ENCODE data around the gene OR10H4.
"Not testable (repeated sequence)": the region's sequence is repeated elsewhere in the genome, so short reads cannot be mapped to it uniquely, and the experiment has no call there.

Gene OR10H4

GRCh38 chr19:15928321-15928720 lies 20.5 kb upstream of the OR10H4 start:
- DNase-seq (ENCODE audit: low spot score) = no peak
- Histone ChIP-seq H3K4me3 (no peak overlapping the region), H3K27ac (no peak overlapping the region)
- no peak for TF ChIP-seq CTCF (IDR thresholded peaks at IDR 0.05)

DNA sequence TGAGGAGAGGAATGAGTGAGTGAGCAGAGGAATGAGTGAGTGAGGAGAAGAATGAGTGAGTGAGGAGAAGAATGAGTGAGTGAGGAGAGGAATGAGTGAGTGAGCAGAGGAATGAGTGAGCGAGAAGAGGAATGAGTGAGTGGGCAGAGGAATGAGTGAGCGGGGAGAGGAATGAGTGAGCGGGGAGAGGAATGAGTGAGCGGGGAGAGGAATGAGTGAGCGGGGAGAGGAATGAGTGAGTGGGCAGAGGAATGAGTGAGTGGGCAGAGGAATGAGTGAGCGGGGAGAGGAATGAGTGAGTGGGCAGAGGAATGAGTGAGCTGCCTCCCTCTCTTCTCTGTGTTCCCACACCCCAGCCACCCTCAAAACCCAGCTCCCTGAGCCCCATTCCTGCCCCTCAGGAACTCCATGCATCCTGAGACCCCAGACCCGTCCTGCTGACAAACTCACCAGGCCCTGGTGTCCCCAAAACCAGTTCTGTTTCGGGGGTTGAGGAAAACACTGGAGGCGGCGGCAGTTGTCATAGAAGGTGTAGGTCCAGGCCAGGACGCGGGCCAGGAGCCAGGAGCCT lies 15.0 kb upstream of the OR10H4 start:
- H3K4me3 ChIP-seq = peak overlapping the region; percentile 37
- DNase-seq (ENCODE audit: low spot score) = not testable (repeated sequence)

GRCh38 chr19:15934332-15935078 lies 14.3 kb upstream of the OR10H4 start, which contains the start of gene CYP4F11:
Gene CYP4F11 (minus strand): TSS chr19:15934529. CDS start chr19:15934408, 121 bp downstream.
- peak within 1 kb of the TSS; percentile 37 for H3K4me3 ChIP-seq
- TF ChIP-seq CTCF (IDR thresholded peaks at IDR 0.05) = no peak
- H3K27ac ChIP-seq = peak within 1 kb of the TSS in 1 of 2 donors; percentile 78
- DNase-seq (ENCODE audit: low spot score) = peak; percentile 81

More for the DNA sequence above, 15.0 kb upstream of the OR10H4 start:
- peak overlapping the region in 1 of 2 donors; percentile 78 for H3K27ac ChIP-seq

- no peak for DNase-seq (ENCODE audit: low spot score)
- Histone ChIP-seq H3K27ac (peak overlapping the region in 1 of 2 donors; percentile 78), H3K4me3 (no peak overlapping the region)
- TF ChIP-seq CTCF (IDR thresholded peaks at IDR 0.05) = no peak
Measured at GRCh38 chr19:15935167-15935702, 13.6 kb upstream of the OR10H4 start.

DNA sequence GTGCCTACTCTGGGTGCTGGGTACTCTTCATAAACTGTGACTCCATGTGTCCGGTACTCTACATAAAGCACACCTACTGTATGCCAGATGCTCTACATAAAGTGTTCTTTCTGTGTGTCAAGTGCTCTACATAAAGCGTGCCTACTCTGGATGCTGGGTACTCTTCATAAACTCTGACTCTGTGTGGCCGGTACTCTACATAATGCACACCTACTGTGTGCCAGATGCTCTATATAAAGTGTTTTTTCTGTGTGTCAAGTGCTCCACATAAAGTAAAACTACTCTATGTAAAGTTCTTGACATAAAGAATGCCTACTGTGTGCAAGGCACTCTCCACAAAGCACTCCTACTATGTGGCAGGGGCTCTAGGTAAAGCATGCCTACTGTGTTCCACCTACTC lies 12.6 kb upstream of the OR10H4 start:
- H3K4me3 ChIP-seq = no peak overlapping the region
- H3K27ac ChIP-seq = no peak overlapping the region
- TF ChIP-seq CTCF (IDR thresholded peaks at IDR 0.05) = no peak
- DNase-seq (ENCODE audit: low spot score) = no peak

DNA sequence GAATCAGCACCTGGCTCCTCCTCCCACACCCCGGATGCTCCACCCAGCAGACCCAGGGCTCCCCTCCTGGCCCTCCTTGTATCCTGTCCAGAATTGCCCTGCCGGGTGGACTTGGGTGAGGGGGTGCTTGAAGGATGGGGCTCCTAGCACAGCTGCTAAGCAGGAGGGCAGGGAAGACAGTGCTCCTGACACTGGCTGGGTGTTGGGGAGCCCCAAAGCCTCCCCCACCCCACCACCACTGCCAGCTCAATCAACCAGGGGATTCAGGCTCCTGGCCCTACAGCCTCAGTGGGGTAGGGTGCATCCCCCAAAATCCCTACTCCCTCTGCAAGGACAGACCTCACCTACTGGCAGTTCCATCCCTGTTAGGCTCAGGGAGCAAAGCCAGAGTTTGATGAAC lies 11.9 kb upstream of the OR10H4 start:
- Histone ChIP-seq H3K27ac (no peak overlapping the region), H3K4me3 (no peak overlapping the region)
- TF ChIP-seq CTCF (IDR thresholded peaks at IDR 0.05) = no peak
- DNase-seq (ENCODE audit: low spot score) = no peak

DNA sequence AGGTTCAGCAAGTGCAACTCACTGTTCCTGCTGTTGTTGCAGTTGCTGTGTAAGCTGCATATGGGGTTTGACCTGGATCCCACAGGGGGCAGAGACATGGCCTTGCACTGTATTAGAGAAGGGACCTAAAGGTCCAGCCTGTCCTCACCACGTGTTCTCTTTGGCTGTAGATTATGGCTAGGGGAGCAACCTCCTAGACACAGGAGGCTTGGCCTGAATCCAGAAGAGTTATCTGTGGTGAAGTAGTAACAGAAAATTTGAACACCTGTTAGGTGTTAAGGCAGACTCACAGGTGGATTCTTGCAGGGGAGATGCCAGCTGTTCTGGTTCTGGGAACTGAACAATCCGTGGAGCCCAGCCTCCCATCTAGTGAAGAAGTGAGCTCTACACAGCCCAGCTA lies 11.0 kb upstream of the OR10H4 start:
- Histone ChIP-seq H3K4me3 (no peak overlapping the region), H3K27ac (no peak overlapping the region)
- no peak for TF ChIP-seq CTCF (IDR thresholded peaks at IDR 0.05)
- no peak for DNase-seq (ENCODE audit: low spot score)

All from coronary artery (tissue), 2 donors.